ENCODE results near the gene TIMM9.
"Not testable (repeated sequence)": the region's sequence is repeated elsewhere in the genome, so short reads cannot be mapped to it uniquely, and the experiment has no call there.

Gene TIMM9

GRCh38 chr14:58444627-58445026 is 17.3 kb upstream of the TIMM9 start:
- Histone ChIP-seq H3K27me3 (ENCODE audit: control insufficient read depth in 5 of 5, insufficient read depth in 4 of 5, low read length in 5 of 5) (no peaks in the 10 kb centered on the region), H3K9ac (ENCODE audit: low read length in 5 of 5) (no peak overlapping the region), H3K36me3 (ENCODE audit: control insufficient read depth in 5 of 5, insufficient read depth in 5 of 5, low read length in 5 of 5) (peaks cover 22 to 51% (median 40%) of the 10 kb centered on the region in 5 donors), H3K4me3 (ENCODE audit: low read depth in 1 of 5, low read length in 5 of 5) (no peak overlapping the region), H3K27ac (ENCODE audit: low read depth, low read length) (no peak overlapping the region), H3K4me1 (ENCODE audit: control insufficient read depth in 5 of 5, insufficient read depth in 5 of 5, low read length in 5 of 5) (no peaks in the 10 kb centered on the region), H3K9me3 (ENCODE audit: control insufficient read depth in 5 of 5, low read length in 5 of 5) (no peaks in the 10 kb centered on the region)

GRCh38 chr14:58439476-58439875 is 12.1 kb upstream of the TIMM9 start:
- no peaks in the 10 kb centered on the region for H3K27me3 ChIP-seq (ENCODE audit: control insufficient read depth in 5 of 5, insufficient read depth in 4 of 5, low read length in 5 of 5)
- H3K36me3 ChIP-seq (ENCODE audit: control insufficient read depth in 5 of 5, insufficient read depth in 5 of 5, low read length in 5 of 5), result peaks cover 21 to 57% (median 27%) of the 10 kb centered on the region in 5 donors
- no peak overlapping the region for H3K4me3 ChIP-seq (ENCODE audit: low read depth in 1 of 5, low read length in 5 of 5)
- no peaks in the 10 kb centered on the region for H3K4me1 ChIP-seq (ENCODE audit: control insufficient read depth in 5 of 5, insufficient read depth in 5 of 5, low read length in 5 of 5)
- no peak overlapping the region for H3K9ac ChIP-seq (ENCODE audit: low read length in 5 of 5)
- no peak overlapping the region for H3K27ac ChIP-seq (ENCODE audit: low read depth, low read length)
- no peaks in the 10 kb centered on the region for H3K9me3 ChIP-seq (ENCODE audit: control insufficient read depth in 5 of 5, low read length in 5 of 5)

GRCh38 chr14:58430156-58430555 is 2.8 kb upstream of the TIMM9 start:
- H3K9ac ChIP-seq (ENCODE audit: low read length in 5 of 5), result peak overlapping the region in 1 of 5 donors; percentile 40

GRCh38 chr14:58428118-58428683 is 870 bp upstream of the TIMM9 start:
- Histone ChIP-seq H3K9ac (ENCODE audit: low read length in 5 of 5) (peak overlapping the region; percentile 6 to 99 (median 96)), H3K9me3 (ENCODE audit: control insufficient read depth in 5 of 5, low read length in 5 of 5) (no peaks in the 10 kb centered on the region), H3K36me3 (ENCODE audit: control insufficient read depth in 5 of 5, insufficient read depth in 5 of 5, low read length in 5 of 5) (peaks cover 3 to 16% (median 13%) of the 10 kb centered on the region in 5 donors), H3K4me1 (ENCODE audit: control insufficient read depth in 5 of 5, insufficient read depth in 5 of 5, low read length in 5 of 5) (peaks cover 0 to 29% (median 20%) of the 10 kb centered on the region in 5 donors), H3K27ac (ENCODE audit: low read depth, low read length) (peak overlapping the region; percentile 95), H3K27me3 (ENCODE audit: control insufficient read depth in 5 of 5, insufficient read depth in 4 of 5, low read length in 5 of 5) (no peaks in the 10 kb centered on the region), H3K4me3 (ENCODE audit: low read depth in 1 of 5, low read length in 5 of 5) (peak overlapping the region; percentile 89 to 99 (median 95))

More at GRCh38 chr14:58430156-58430555, 2.8 kb upstream of the TIMM9 start:
- peaks cover 0 to 29% (median 20%) of the 10 kb centered on the region in 5 donors for H3K4me1 ChIP-seq (ENCODE audit: control insufficient read depth in 5 of 5, insufficient read depth in 5 of 5, low read length in 5 of 5)
- no peaks in the 10 kb centered on the region for H3K9me3 ChIP-seq (ENCODE audit: control insufficient read depth in 5 of 5, low read length in 5 of 5)
- no peaks in the 10 kb centered on the region for H3K27me3 ChIP-seq (ENCODE audit: control insufficient read depth in 5 of 5, insufficient read depth in 4 of 5, low read length in 5 of 5)
- H3K27ac ChIP-seq (ENCODE audit: low read depth, low read length), result no peak overlapping the region
- no peak overlapping the region for H3K4me3 ChIP-seq (ENCODE audit: low read depth in 1 of 5, low read length in 5 of 5)
- H3K36me3 ChIP-seq (ENCODE audit: control insufficient read depth in 5 of 5, insufficient read depth in 5 of 5, low read length in 5 of 5), result peaks cover 0 to 24% (median 15%) of the 10 kb centered on the region in 5 donors

GRCh38 chr14:58426670-58427280 is 556 bp downstream of the TIMM9 start:
- peak overlapping the region; percentile 89 to 99 (median 95) for H3K4me3 ChIP-seq (ENCODE audit: low read depth in 1 of 5, low read length in 5 of 5)
- peaks cover 0 to 29% (median 20%) of the 10 kb centered on the region in 5 donors for H3K4me1 ChIP-seq (ENCODE audit: control insufficient read depth in 5 of 5, insufficient read depth in 5 of 5, low read length in 5 of 5)
- H3K27ac ChIP-seq (ENCODE audit: low read depth, low read length), result peak overlapping the region; percentile 95
- H3K27me3 ChIP-seq (ENCODE audit: control insufficient read depth in 5 of 5, insufficient read depth in 4 of 5, low read length in 5 of 5), result no peaks in the 10 kb centered on the region
- peaks cover 4 to 11% (median 6%) of the 10 kb centered on the region in 5 donors for H3K36me3 ChIP-seq (ENCODE audit: control insufficient read depth in 5 of 5, insufficient read depth in 5 of 5, low read length in 5 of 5)
- peak overlapping the region; percentile 76 to 99 (median 99) for H3K9ac ChIP-seq (ENCODE audit: low read length in 5 of 5)
- H3K9me3 ChIP-seq (ENCODE audit: control insufficient read depth in 5 of 5, low read length in 5 of 5), result no peaks in the 10 kb centered on the region

- H3K27ac ChIP-seq (ENCODE audit: low read depth, low read length); H3K9ac ChIP-seq (ENCODE audit: low read length in 5 of 5); H3K4me3 ChIP-seq (ENCODE audit: low read depth in 1 of 5, low read length in 5 of 5); H3K4me1 ChIP-seq (ENCODE audit: control insufficient read depth in 5 of 5, insufficient read depth in 5 of 5, low read length in 5 of 5); H3K27me3 ChIP-seq (ENCODE audit: control insufficient read depth in 5 of 5, insufficient read depth in 4 of 5, low read length in 5 of 5); H3K9me3 ChIP-seq (ENCODE audit: control insufficient read depth in 5 of 5, low read length in 5 of 5): not testable (repeated sequence)
- H3K36me3 ChIP-seq (ENCODE audit: control insufficient read depth in 5 of 5, insufficient read depth in 5 of 5, low read length in 5 of 5), result peaks cover 15 to 41% (median 17%) of the 10 kb centered on the region in 5 donors
Observed at GRCh38 chr14:58416934-58417333, 10.4 kb downstream of the TIMM9 start.

GRCh38 chr14:58415636-58416547 is 11.4 kb downstream of the TIMM9 start:
- H3K9me3 ChIP-seq (ENCODE audit: control insufficient read depth in 5 of 5, low read length in 5 of 5), result no peaks in the 10 kb centered on the region
- no peaks in the 10 kb centered on the region for H3K4me1 ChIP-seq (ENCODE audit: control insufficient read depth in 5 of 5, insufficient read depth in 5 of 5, low read length in 5 of 5)
- H3K27me3 ChIP-seq (ENCODE audit: control insufficient read depth in 5 of 5, insufficient read depth in 4 of 5, low read length in 5 of 5), result no peaks in the 10 kb centered on the region
- peaks cover 5 to 41% (median 20%) of the 10 kb centered on the region in 5 donors for H3K36me3 ChIP-seq (ENCODE audit: control insufficient read depth in 5 of 5, insufficient read depth in 5 of 5, low read length in 5 of 5)
- H3K4me3 ChIP-seq (ENCODE audit: low read depth in 1 of 5, low read length in 5 of 5), result no peak overlapping the region
- no peak overlapping the region for H3K9ac ChIP-seq (ENCODE audit: low read length in 5 of 5)
- H3K27ac ChIP-seq (ENCODE audit: low read depth, low read length), result no peak overlapping the region

GRCh38 chr14:58414845-58415244 is 12.5 kb downstream of the TIMM9 start:
- no peaks in the 10 kb centered on the region for H3K9me3 ChIP-seq (ENCODE audit: control insufficient read depth in 5 of 5, low read length in 5 of 5)
- no peak overlapping the region for H3K27ac ChIP-seq (ENCODE audit: low read depth, low read length)
- H3K27me3 ChIP-seq (ENCODE audit: control insufficient read depth in 5 of 5, insufficient read depth in 4 of 5, low read length in 5 of 5), result no peaks in the 10 kb centered on the region
- H3K4me3 ChIP-seq (ENCODE audit: low read depth in 1 of 5, low read length in 5 of 5), result no peak overlapping the region
- H3K9ac ChIP-seq (ENCODE audit: low read length in 5 of 5), result no peak overlapping the region
- H3K4me1 ChIP-seq (ENCODE audit: control insufficient read depth in 5 of 5, insufficient read depth in 5 of 5, low read length in 5 of 5), result no peaks in the 10 kb centered on the region
- peaks cover 10 to 48% (median 26%) of the 10 kb centered on the region in 5 donors for H3K36me3 ChIP-seq (ENCODE audit: control insufficient read depth in 5 of 5, insufficient read depth in 5 of 5, low read length in 5 of 5)

GRCh38 chr14:58408681-58409215 is 18.6 kb downstream of the TIMM9 start:
- no peak overlapping the region for H3K4me3 ChIP-seq (ENCODE audit: low read depth in 1 of 5, low read length in 5 of 5)
- H3K9me3 ChIP-seq (ENCODE audit: control insufficient read depth in 5 of 5, low read length in 5 of 5), result no peaks in the 10 kb centered on the region

More at GRCh38 chr14:58408681-58409215, 18.6 kb downstream of the TIMM9 start:
- Histone ChIP-seq H3K27ac (ENCODE audit: low read depth, low read length) (no peak overlapping the region), H3K9ac (ENCODE audit: low read length in 5 of 5) (no peak overlapping the region), H3K4me1 (ENCODE audit: control insufficient read depth in 5 of 5, insufficient read depth in 5 of 5, low read length in 5 of 5) (no peaks in the 10 kb centered on the region), H3K36me3 (ENCODE audit: control insufficient read depth in 5 of 5, insufficient read depth in 5 of 5, low read length in 5 of 5) (peaks cover 25 to 42% (median 34%) of the 10 kb centered on the region in 5 donors), H3K27me3 (ENCODE audit: control insufficient read depth in 5 of 5, insufficient read depth in 4 of 5, low read length in 5 of 5) (no peaks in the 10 kb centered on the region)
